Fibroblast of peridontal ligament (primary cell): ENCODE measurements around the gene MXD3.
"Not testable (repeated sequence)": the region's sequence is repeated elsewhere in the genome, so short reads cannot be mapped to it uniquely, and the experiment has no call there.

Experiments used
- DNase-seq: peaks from one replicate; pipeline ENCODE4 v3.0.0-alpha.2; 2010; ENCODE audit errors: extremely low read depth

Gene MXD3, protein sequence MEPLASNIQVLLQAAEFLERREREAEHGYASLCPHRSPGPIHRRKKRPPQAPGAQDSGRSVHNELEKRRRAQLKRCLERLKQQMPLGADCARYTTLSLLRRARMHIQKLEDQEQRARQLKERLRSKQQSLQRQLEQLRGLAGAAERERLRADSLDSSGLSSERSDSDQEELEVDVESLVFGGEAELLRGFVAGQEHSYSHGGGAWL

GRCh38 chr5:177311723-177312648 lies at the start of gene MXD3:
TSS of gene MXD3 (minus strand) at chr5:177311898. CDS start at chr5:177311830, 68 bp downstream.
- peak; percentile 86 for DNase-seq

DNA sequence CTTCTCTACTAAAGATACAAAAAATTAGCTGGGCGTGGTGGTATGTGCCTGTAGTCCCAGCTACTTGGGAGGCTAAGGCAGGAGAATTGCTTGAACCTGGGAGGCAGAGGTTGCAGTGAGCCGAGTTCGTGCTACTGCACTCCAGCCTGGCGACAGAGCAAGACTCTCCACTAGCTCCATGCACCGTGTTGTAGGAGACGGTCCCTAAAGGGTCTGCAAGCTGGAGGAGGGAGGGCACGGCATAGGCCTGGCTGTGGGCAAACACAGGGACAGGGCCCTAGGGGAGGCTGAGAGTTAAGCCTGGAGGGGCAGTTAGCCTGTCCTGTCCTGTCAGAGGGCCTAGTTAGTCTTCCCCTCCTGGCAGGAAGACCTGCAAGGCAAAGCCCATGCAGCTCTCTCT lies 49.0 kb upstream of the MXD3 start:
- DNase-seq, result not testable (repeated sequence)

GRCh38 chr5:177359860-177360259 lies 48.2 kb upstream of the MXD3 start:
- no peak for DNase-seq

- no peak for DNase-seq
Measured at GRCh38 chr5:177359451-177359851, 47.8 kb upstream of the MXD3 start.

- no peak for DNase-seq
Measured at GRCh38 chr5:177358370-177358819, 46.7 kb upstream of the MXD3 start.

GRCh38 chr5:177357459-177358351 lies 46.0 kb upstream of the MXD3 start, which contains the start of gene RGS14:
TSS of gene RGS14 (plus strand) at chr5:177357924. CDS start at chr5:177358025, 101 bp downstream.
- DNase-seq, result peak; percentile 34

- no peak for DNase-seq
Measured at GRCh38 chr5:177357146-177357458, 45.4 kb upstream of the MXD3 start.

DNA sequence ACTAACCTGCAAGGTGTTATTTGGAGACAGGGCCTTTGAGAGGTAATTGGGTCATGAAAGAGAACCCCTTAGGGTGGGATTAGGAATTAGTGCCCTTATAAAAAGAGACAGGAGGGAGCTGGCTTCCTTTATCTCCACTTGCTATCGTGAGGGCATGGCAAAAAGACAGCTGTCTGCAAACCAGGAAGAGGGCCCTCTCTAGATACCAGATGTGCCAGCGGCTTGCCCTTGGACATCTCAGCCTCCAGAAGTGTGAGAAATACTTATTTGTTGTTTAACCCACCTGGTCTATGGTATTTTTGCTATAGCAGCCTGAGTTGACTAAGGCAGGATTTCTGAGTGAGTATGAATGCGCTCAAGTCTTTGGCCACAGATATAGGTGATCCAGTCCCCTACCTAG lies 45.0 kb upstream of the MXD3 start:
- no peak for DNase-seq

DNA sequence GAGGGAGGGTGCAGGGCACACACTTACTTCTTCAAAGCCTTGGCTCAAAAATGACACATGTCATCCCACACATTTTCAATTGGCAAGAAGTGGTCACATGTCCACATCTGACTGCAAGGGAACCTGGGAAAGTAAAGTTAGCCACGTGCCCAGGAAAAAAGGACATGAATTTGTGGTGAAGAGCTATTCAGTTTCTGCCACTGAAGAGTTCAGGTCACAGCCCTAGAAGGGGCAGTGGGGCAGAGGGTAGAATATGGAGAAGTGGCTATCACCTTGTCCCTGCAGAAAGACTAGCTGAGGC lies 44.1 kb upstream of the MXD3 start:
- no peak for DNase-seq

DNA sequence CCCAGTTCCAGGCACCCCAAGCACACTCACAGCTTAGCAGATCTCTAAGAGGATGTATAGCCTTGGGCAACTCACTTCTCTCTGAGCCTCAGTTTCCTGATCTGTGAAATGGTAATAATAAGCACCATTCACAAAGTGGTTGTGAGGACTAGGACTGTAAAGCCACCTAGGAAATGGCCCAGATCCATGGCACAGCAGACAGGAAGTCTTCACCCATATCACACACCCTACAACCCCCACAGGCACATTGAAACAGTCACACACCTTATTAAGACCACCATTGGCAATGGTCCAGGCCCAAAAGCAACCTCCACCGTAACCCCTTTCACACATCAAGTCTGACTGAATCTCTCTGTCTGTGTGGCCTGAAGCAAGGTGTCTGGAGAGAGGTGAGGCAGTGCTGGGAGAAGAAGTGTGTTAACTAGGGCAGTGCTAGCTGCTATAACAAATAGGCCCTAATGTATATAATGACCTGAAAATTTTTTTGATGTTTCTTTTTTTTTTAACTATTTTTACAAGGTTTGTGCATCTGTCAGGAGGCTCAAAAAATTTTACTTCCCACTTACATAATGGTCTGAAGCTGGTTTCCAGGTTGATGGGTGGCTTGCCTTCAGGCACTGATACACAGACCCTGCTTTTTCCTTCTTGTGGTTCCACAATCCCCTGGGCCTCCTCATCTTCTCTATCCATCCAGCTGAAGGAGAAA lies 43.6 kb upstream of the MXD3 start:
- no peak for DNase-seq

GRCh38 chr5:177354711-177355110 lies 43.0 kb upstream of the MXD3 start:
- DNase-seq, result no peak

DNA sequence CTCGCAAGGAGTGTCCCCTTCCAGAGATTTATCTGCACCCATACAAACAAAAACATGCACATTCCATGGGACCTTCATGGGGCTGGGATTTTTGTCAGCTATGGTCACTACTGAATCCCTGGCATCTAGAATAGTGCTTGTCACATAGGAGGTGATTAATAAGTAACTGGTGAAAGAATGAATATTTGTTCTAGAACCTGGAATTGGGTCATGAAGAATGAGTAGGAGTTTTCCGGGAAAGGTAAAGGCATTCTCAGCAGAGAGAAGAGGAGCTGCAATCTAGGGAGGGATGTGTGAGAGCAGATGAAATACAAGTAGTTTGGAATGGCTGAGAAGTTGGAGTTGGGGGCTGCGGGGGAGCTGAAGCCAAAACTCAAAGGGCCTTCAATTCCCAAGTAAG lies 42.6 kb upstream of the MXD3 start:
- DNase-seq, result no peak

DNA sequence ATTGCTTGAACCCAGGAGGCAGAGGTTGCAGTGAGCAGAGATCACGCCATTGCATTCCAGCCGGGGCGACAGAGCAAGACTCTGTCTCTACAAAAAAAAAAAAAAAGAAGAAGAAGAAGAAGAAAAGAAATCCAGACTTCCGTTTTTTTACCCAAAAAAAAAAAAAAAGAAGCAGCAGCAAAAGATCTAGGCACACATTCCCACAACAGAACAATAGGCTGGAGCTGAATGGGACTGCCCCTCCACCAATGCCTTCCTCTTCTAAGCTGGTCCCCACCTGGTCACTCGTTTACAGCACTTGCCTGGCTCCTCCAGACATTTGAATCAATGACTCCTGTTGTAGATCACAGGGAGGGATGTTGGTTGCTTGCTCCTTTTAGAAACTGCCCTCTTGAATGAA lies 41.4 kb upstream of the MXD3 start:
- DNase-seq, result no peak

DNA sequence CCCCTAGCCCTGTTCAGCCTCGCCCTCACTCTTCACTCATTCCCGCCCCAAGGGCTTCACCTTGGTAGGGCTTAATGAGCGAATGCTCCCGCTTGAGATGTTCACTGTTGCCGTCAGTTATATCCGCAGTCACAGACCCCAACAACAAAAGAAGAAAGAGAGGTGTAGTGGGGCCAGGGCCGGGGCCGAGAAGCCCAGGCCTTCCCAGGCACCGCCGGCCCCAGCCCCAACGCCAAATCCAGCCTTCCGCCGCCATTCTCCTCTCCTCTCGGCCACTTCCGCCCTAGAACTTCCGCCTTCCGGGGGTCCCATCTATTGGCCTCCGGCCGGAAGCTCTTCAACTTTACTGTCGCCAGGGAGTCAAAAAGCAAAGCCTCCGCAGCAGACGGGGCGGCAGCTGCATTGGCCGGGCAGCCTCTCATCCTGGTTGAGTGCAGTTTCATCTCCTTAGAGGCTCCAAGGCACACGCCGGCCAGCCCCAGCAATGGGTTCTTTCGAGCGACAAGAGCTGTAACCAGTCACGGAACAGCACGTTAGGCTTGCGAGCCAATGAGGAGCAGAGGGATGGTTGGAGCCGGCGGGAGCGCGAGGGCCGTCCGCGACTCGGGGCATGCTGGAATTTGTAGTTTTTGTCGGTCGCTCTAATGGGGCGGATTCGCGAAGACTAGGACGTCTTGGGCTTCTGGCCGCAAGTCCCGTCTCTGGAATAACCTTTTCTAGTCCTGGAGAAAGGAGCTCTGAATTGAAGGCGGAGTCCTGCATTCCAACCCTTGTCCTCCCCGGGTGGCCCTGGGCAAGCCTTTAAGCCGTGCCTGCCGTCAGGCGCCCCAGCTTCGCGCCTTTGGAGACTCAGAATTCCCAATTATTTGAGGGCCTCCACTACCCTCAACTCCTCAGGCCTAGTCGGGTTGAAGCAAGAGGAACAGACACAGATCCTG lies 40.0 kb upstream of the MXD3 start, which contains the start of gene LMAN2:
TSS of gene LMAN2 (minus strand) at position 277 of the 938 bp plus-strand sequence. CDS start at position 256, 21 bp downstream.
- peak; percentile 97 for DNase-seq

GRCh38 chr5:177350776-177351391 lies 39.2 kb upstream of the MXD3 start:
- DNase-seq, result no peak

GRCh38 chr5:177349762-177350161 lies 38.1 kb upstream of the MXD3 start:
- DNase-seq, result no peak

- DNase-seq, result no peak
Measured at GRCh38 chr5:177349362-177349647, 37.6 kb upstream of the MXD3 start.

- no peak for DNase-seq
Measured at GRCh38 chr5:177347699-177348098, 36.0 kb upstream of the MXD3 start.

DNA sequence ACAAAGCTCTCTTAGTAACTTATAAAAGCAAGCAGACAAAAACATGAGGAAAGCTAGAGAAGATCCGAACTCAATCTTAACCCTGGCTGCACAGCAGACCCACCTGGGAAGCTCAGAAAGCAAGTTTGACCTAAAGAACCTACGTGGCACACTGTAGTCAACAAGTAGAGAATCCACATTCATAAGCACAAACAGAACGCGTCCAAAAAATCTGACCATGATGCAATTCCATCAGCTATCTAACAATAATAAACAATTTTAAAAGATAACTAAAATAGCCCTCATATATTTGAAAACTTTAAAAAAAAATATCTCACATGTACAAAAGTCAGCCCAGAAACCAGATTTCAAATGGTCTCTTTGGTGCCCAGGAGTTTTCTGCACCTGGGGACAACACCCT lies 35.1 kb upstream of the MXD3 start:
- DNase-seq, result no peak

- no peak for DNase-seq
Measured at GRCh38 chr5:177344891-177345290, 33.2 kb upstream of the MXD3 start.
